Right lobe of liver (tissue), 6 donors: ENCODE results near the gene FBN3. TPM values are rescaled to one million over a fixed set of nuclear protein-coding genes. Genes with fewer than 3 reads are reported as not detected.
"Not testable (repeated sequence)": the region's sequence is repeated elsewhere in the genome, so short reads cannot be mapped to it uniquely, and the experiment has no call there.

Experiments used
- ATAC-seq, 4 donors: fragments of 200-7000 bp; cut with Tn5 transposase; one replicate each; pipeline ENCODE4 v1.9.1; 2020; ENCODE audit warnings: mild to moderate bottlenecking in 4 of 4, moderate library complexity in 4 of 4
- DNase-seq, 3 donors: peaks; one replicate each; pipeline ENCODE4 v3.0.0-alpha.2; 2020
- H3K27ac ChIP-seq, 3 donors: fragments of 200-600 bp; one replicate each; pipeline ENCODE4 v1.8.0; 2022
- H3K27me3 ChIP-seq, 2 donors: fragments of 200-600 bp; one replicate each; pipeline ENCODE4 v1.8.0; 2022
- H3K36me3 ChIP-seq, 4 donors: fragments of 200-600 bp; sonication (generic) in 1 of 4; one replicate each; pipeline versions ENCODE4 v1.5.1 to v1.8.0; 2017 to 2022; ENCODE audit warnings: control low read depth in 1 of 4
- H3K4me1 ChIP-seq, 4 donors: fragments of 200-600 bp; sonication (generic) in 1 of 4; one replicate each; pipeline versions ENCODE4 v1.5.1 to v1.8.0; 2017 to 2022; ENCODE audit warnings: control low read depth in 1 of 4
- H3K4me3 ChIP-seq, 3 donors: fragments of 200-600 bp; one replicate each; pipeline ENCODE4 v1.8.0; 2022
- H3K9me3 ChIP-seq, 4 donors: fragments of 200-600 bp; sonication (generic) in 1 of 4; one replicate each; pipeline versions ENCODE4 v1.5.1 to v1.8.0; 2017 to 2022; ENCODE audit warnings: control low read depth in 1 of 4
- CTCF ChIP-seq, 4 donors: fragments of 200-600 bp in 3 of 4; fragments of 450-650 bp in 1 of 4; IDR thresholded peaks; one replicate each; pipeline versions ENCODE4 v1.5.1 to v1.8.0; 2016 to 2022; ENCODE audit warnings: antibody characterized with exemption in 4 of 4, mild to moderate bottlenecking in 2 of 4
- POLR2A ChIP-seq: fragments of 450-650 bp; IDR thresholded peaks from one replicate; pipeline ENCODE4 v1.6.1; 2017; ENCODE audit warnings: antibody characterized with exemption, mild to moderate bottlenecking
- WGBS: methylation state at CpG from one replicate; pipeline ENCODE4 v1.1.6; 2018; ENCODE audit warnings: low coverage, low lambda C conversion rate; ENCODE audit not compliant: insufficient coverage; ENCODE audit errors: missing lambda C conversion rate; 5-methylcytosine and 5-hydroxymethylcytosine counted together
- intact Hi-C, 2 donors: fragments of 100-400 bp; cut with DNase I; formaldehyde crosslinking; loops; one replicate each; pipeline versions ENCODE4 v1.11.2 to v1.14.1; 2022
- total RNA-seq, 6 experiments: library from RNA; depleted of rRNA in 2 of 6; stranded (reverse); fragments of >200 nt in 2 of 6; fragmentation: NEBNext Ultra II Directional in 3 of 6; extraction: Animal tissue kit (Norgen Biotek cat#: 25700) in 3 of 6; gene quantifications; one replicate each; pipeline versions ENCODE4 v1.1.0 to v1.2.4, GENCODE V29; 2016 to 2023
- donor health status: DM: no; HTN: yes; CAD: no.
- donor health status: DM: no; HTN: no; CAD: no.
- donor health status: DM: no; HTN: no; CAD: no.
- donor health status: DM: no; HTN: yes; CAD: no.
- donor health status: DM: no; HTN: yes; CAD: no.

FBN3 gene
- total RNA-seq, 6 experiments from 2014 or later, result 0.11 to 0.37 TPM; not detected in 4

GRCh38 chr19:8158411-8159074, 9.2 kb upstream of the FBN3 start:
- TF ChIP-seq CTCF (IDR thresholded peaks at IDR 0.05), result peak; percentile 79 to 88 (median 83)
- no peak for TF ChIP-seq POLR2A
- ATAC-seq (peak; percentile 85 to 95 (median 88)), DNase-seq (peak in 1 of 3 donors; percentile 64)
- Histone ChIP-seq H3K27me3 (no peaks in the 10 kb centered on the region), H3K4me3 (no peak overlapping the region), H3K36me3 (no peaks in the 10 kb centered on the region), H3K4me1 (peaks cover 0 to 4% (median 2%) of the 10 kb centered on the region in 4 donors), H3K27ac (no peak overlapping the region), H3K9me3 (no peaks in the 10 kb centered on the region)
- WGBS, result 33% methylated on average over 13 of the region's 14 CpGs
- intact Hi-C loops, result loop anchor here (2.0 to 10.0 kb wide), 2 partner anchors 94 to 96 kb away; no protein-coding TSS in a partner anchor

- no peak for ATAC-seq
- no peak for TF ChIP-seq POLR2A
- TF ChIP-seq CTCF (IDR thresholded peaks at IDR 0.05), result no peak
- no peak overlapping the region for H3K4me3 ChIP-seq
- peaks cover 0 to 4% (median 2%) of the 10 kb centered on the region in 4 donors for H3K4me1 ChIP-seq
- intact Hi-C loops, result loop anchor here in 1 of 2 donors (10.0 kb wide), 1 partner anchor 99 kb away; no protein-coding TSS in a partner anchor
- H3K36me3 ChIP-seq, result no peaks in the 10 kb centered on the region
- WGBS, result 44% methylated on average over 2 of the region's 2 CpGs
- no peak for DNase-seq
- H3K9me3 ChIP-seq, result no peaks in the 10 kb centered on the region
- H3K27ac ChIP-seq, result no peak overlapping the region
- H3K27me3 ChIP-seq, result no peaks in the 10 kb centered on the region
Observed at GRCh38 chr19:8155318-8155717, 5.9 kb upstream of the FBN3 start.

- no CpG with 5 or more reads among the region's 10 CpGs for WGBS
- H3K4me1 ChIP-seq, H3K36me3 ChIP-seq, H3K4me3 ChIP-seq, DNase-seq, ATAC-seq, H3K27me3 ChIP-seq, H3K9me3 ChIP-seq, H3K27ac ChIP-seq: not testable (repeated sequence)
- intact Hi-C loops, result loop anchor here in 1 of 2 donors (10.0 kb wide), 1 partner anchor 101 kb away; no protein-coding TSS in a partner anchor
- peak in 1 of 4 donors; percentile 9 for TF ChIP-seq CTCF (IDR thresholded peaks at IDR 0.05)
Observed at GRCh38 chr19:8154014-8154413, 4.6 kb upstream of the FBN3 start.

DNA sequence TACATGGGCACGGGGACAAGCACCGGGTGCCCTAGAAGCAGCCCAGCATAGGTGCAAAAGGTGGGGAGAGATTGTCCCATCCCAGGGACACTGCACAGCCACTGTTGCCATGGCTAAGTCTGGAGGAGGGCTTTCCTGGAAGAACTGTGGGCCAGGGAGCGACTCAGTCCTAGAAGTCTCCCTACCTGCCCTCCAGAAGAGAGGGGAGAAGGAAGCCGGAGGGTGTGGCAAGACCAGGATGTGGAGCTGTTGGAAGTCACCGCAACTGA, 2.3 kb upstream of the FBN3 start:
- ATAC-seq (no peak), DNase-seq (no peak)
- H3K4me1 ChIP-seq, result peaks cover 0 to 4% (median 0%) of the 10 kb centered on the region in 4 donors
- 49% methylated on average over 4 of the region's 5 CpGs for WGBS
- H3K27me3 ChIP-seq, result peaks cover 0 to 18% of the 10 kb centered on the region in 2 donors
- no peak overlapping the region for H3K27ac ChIP-seq
- intact Hi-C loops, result loop anchor here in 1 of 2 donors (10.0 kb wide), 1 partner anchor 103 kb away; no protein-coding TSS in a partner anchor
- no peak overlapping the region for H3K4me3 ChIP-seq
- H3K36me3 ChIP-seq, result no peaks in the 10 kb centered on the region
- TF ChIP-seq POLR2A, result no peak
- TF ChIP-seq CTCF (IDR thresholded peaks at IDR 0.05), result no peak
- H3K9me3 ChIP-seq, result no peaks in the 10 kb centered on the region
